GM18505 (cell line): Measurements from ENCODE around the gene UBE2M.
"Not testable (repeated sequence)": the region's sequence is repeated elsewhere in the genome, so short reads cannot be mapped to it uniquely, and the experiment has no call there.

Source experiments
- ATAC-seq: cut with Tn5 transposase; IDR thresholded peaks from one replicate; pipeline ENCODE4 v1.9.1; 2021; ENCODE audit not compliant: unreplicated experiment
- POLR2A ChIP-seq: IDR thresholded peaks from 4 replicates; pipeline ENCODE4 v1.6.1; 2011; ENCODE audit warnings: borderline replicate concordance; ENCODE audit not compliant: insufficient read depth, insufficient read length; ENCODE audit errors: extremely low read depth

Gene UBE2M

DNA sequence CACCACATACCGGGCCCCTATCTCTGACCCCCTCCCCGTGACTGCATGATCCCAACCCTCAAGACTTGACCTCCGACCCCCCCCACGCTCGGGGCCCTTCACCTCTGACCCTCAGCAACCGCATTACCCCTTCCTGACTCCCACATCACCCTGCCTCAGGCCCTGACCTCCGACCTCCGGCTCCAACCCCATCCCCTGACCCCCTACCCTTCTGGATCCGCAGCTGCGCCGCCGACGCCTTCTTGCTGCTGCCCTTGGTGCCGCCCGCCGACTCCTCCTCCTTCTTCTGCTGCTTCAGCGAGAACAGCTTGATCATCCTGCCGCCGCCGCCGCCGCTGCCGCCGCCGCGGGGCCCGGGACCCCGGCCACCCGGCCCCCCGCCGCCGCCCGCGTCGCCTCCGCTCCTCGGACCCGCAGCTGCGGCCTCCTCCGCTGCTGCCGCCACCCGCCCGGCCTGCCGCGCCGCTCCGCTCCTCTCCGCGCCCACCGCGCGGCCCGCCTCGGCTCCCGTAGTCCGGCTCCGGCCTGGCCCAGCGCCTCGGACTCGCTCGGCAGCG lies at the start of gene UBE2M:
UBE2M (minus strand) TSS at position 546 of the 557 bp plus-strand sequence; CDS start at position 316, 230 bp downstream.
- ATAC-seq, result peak; percentile 0
- TF ChIP-seq POLR2A, result no peak

DNA sequence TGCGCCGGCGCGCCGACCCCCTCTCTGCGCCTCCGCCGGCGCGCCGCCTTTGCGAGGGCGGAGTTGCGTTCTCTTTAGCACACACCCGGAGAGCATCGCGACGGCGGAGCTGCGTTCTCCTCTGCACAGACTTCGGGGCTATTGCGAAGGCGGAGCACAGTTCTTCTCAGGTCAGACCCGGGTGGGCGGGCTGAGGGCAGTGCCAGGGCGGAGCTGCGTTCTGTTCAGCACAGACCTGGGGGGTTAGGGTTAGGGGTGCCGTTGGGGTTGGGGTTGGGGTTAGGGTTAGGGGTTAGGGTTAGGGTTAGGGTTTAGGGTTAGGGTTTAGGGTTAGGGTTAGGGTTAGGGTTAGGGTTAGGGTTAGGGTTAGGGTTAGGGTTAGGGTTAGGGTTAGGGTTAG lies 48.8 kb upstream of the UBE2M start:
- ATAC-seq, result not testable (repeated sequence)

GRCh38 chr19:58606251-58606896 lies 48.0 kb upstream of the UBE2M start:
- not testable (repeated sequence) for ATAC-seq

DNA sequence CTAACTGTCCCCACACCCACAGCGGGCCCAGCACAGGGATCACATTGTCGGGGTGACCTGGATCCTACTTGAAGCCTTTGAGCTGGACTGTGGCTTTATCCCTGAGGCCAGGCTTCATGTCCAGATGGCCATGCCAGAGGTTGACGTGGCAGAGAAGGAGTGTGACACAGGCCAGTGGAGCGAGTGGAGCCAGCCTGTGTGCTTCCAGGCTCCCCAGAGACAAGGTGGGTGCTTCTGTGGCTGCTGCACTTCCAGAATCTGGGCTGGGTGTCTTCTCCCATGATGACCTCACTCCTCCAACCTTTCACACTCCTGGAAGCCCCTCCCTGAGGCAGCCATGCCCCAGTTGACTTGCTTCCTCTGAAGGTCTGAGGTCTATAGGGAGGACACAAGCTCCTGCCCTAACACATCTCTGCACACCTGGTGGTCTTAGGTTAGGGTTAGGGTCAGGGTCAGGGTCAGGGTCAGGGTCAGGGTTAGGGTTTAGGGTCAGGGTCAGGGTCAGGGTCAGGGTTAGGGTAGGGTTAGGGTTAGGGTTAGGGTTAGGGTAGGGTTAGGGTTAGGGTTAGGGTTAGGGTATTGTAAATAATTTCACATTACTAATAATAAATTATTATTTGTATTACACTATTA lies 27.8 kb upstream of the UBE2M start:
- TF ChIP-seq POLR2A, result no peak
- no peak for ATAC-seq

DNA sequence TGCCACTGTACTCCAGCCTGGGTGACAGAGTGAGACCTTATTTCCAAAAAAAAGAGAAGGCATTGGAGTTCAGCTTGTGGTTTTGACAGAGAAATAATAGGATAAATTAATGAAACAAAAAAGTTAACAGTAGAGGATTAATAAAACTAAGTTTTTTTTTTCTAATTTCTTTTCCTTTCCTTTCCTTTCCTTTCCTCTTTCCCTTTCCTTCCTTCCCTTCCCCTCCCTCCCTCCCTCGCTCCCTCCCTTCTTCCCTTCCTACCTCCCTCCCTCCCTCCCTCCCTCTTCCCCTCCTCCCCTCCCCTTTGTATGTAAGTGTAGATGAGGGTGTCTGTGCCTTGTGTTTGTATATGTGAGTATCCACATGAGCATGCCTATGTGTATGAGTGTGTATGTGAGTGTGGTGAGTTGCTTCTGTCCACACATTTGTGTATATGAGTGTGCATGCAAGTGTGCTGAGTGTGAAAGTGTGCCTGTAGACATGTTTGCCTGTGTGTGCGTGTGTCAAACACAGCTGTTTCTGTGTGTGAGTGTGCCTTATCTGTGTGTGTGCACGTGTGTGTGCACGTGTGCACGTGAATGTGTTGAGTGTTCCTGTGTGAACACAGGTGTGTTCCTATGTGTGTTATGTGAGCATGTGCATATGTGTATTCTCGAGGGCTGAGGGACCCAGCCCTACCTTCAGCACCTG lies 27.2 kb upstream of the UBE2M start:
- TF ChIP-seq POLR2A, result no peak
- ATAC-seq, result no peak

DNA sequence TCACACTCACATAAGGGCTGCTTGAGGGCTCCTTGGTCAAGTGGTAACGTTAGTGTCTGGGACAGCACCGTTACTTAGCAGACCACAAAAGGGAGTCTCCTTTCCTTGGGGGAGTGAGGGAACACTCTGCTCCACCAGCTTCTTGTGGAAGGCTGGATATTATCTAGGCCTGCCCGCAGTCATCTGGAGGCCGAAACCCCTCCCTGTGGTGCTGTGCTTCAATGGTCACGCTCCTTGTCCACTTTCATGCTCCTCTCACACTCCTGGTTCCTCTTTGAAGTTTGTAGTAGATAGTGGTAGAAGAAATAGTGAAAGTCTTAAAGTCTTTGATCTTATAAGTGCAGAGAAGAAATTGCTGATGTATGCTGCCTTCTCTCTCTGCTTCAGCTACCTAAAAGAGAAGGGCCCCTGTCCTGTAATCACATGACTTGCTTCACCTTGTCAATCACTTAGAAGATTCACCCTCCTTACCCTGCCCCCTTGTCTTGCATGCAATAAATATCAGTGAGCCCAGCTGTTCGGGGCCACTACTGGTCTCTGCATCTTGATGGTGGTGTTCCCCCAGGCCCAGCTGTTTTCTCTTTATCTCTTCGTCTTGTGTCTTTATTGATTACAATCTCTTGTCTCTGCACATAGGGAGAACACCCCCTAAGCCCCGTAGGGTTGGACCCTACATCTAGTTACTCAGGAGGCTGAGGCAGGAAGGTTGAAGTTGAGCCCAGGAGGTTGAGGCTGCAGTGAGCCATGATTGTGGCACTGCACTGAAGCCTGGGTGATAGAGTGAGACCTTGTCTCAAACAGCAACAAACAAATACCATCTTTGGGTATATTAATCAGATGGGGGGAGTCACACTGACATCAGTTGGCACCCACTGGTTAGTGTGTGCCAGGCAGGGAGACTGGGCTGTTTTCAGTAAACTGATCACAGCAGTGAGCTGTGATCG lies 26.4 kb upstream of the UBE2M start:
- ATAC-seq, result no peak
- no peak for TF ChIP-seq POLR2A

- ATAC-seq, result no peak
- TF ChIP-seq POLR2A, result no peak
These were observed 24.6 kb upstream of the UBE2M start for GRCh38 chr19:58582985-58583384.

DNA sequence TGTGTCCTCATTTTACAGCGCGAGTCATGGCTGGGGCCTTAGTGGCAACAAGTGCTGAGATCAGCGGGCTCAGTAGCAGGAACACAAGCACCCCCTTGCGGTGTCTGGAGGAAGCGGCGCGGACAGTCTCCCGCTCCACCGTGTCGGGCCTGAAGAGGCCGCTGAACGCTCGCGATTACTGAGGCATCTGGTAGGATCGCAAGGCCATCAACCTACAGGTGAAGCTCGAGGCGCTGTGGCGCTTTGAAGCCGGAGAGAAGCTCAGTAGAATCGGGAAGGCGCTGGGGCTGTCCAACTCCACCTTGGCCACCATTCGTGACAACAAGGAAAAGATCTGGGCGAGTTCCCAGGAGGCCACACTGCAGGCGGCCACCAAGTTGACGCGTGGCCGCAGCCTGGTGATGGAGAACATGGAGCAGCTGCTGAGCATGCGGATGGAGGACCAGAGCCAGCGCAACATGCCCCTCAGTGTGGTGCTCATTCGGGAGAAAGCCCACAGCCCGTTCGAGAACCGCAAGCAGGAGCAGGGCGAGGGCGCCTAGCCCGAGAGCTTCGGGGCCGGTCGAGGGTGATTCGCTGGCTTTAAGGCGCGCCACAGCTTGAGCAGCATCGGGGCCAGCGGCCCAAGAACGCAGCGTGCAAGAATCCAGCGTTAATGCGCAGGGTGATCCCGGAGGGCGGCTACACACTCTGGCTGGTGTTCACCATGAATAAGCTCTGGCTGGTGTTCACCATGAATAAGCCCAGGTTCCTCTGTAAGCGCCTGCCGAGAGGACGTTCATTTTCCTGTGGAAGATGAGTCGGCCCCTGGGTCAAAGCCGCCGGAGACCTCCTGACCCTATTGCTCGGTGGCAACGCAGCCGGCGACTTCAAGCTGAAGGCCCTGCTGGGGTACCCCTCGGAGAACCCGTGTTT lies 23.1 kb upstream of the UBE2M start:
- peak; percentile 70 for ATAC-seq
- TF ChIP-seq POLR2A, result no peak

GRCh38 chr19:58579473-58580142 lies 21.2 kb upstream of the UBE2M start:
- no peak for ATAC-seq
- no peak for TF ChIP-seq POLR2A

- no peak for ATAC-seq
- no peak for TF ChIP-seq POLR2A
These were observed 19.9 kb upstream of the UBE2M start for GRCh38 chr19:58578012-58578925.

- not testable (repeated sequence) for ATAC-seq
These were observed 19.2 kb upstream of the UBE2M start for GRCh38 chr19:58577581-58577980.
